ENCODE results near the gene KIAA2012.

GRCh38 chr2:202099515-202099914 is 26.5 kb downstream of the KIAA2012 start:
- TF ChIP-seq, protein P1, sequence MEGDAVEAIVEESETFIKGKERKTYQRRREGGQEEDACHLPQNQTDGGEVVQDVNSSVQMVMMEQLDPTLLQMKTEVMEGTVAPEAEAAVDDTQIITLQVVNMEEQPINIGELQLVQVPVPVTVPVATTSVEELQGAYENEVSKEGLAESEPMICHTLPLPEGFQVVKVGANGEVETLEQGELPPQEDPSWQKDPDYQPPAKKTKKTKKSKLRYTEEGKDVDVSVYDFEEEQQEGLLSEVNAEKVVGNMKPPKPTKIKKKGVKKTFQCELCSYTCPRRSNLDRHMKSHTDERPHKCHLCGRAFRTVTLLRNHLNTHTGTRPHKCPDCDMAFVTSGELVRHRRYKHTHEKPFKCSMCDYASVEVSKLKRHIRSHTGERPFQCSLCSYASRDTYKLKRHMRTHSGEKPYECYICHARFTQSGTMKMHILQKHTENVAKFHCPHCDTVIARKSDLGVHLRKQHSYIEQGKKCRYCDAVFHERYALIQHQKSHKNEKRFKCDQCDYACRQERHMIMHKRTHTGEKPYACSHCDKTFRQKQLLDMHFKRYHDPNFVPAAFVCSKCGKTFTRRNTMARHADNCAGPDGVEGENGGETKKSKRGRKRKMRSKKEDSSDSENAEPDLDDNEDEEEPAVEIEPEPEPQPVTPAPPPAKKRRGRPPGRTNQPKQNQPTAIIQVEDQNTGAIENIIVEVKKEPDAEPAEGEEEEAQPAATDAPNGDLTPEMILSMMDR (IDR thresholded peaks at IDR 0.05; ENCODE audit: low read length): no peak
- no peak for TF ChIP-seq EZH2 (optimal IDR thresholded peaks at IDR 0.05; ENCODE audit: low read depth, low read length)
